GM12891 (cell line): ENCODE data around the gene SLC18A3.

Source experiments
- POLR2A ChIP-seq: IDR thresholded peaks from 2 replicates; pipeline ENCODE4 v1.6.1; 2011; ENCODE audit warnings: low read depth, low read length, control low read depth
- POLR2AphosphoS5 ChIP-seq: IDR thresholded peaks from 2 replicates; pipeline ENCODE4 v1.6.1; 2011; ENCODE audit warnings: low read depth, low read length, control low read depth
- SPI1 ChIP-seq: IDR thresholded peaks from 2 replicates; pipeline ENCODE4 v1.6.1; 2011; ENCODE audit warnings: low read depth, low read length, control low read depth

DNA sequence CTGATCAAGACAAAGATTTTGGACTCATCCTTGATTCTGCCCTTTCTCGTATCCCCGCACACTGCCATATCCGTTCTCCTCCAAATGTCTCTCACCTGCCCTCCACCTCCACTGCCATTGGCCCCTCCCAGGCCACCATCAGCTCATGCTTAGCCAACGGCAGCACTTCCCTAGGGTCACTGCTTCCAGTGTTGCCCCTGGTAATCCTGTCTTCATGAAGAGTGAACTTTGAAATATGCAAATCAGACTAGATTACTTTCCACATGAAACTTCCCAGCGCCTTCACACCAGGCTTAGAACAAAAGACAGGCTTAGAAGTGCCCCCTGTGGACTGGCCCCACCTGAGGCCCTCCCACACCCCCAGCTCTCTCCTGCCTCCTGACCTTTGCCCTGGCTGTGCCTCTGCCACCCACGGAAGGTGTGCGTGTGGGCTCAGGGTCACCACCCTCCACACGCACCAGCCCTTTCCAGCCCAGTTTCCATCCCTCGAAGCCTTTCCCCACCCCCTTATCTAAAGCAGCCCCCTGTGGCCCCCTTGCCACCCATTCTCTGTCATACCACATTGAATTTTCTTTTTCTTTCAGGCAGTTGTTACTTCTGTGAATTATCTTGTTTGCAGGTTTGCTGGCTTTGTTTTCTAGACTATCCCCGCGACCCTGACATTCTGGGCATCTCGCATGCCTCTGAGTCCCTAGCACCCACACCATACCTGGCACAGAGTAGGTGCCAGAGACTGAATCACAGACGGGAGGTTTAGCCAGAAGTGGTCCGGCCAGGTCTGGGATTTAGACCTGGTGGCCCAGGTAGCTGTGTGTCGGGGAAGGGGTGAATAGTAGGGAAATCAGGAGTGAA, 42.5 kb downstream of the SLC18A3 start:
- no peak for TF ChIP-seq SPI1
- no peak for TF ChIP-seq POLR2AphosphoS5
- TF ChIP-seq POLR2A, result no peak
